Hematopoietic multipotent progenitor cell (in vitro differentiated cells): ENCODE results near the gene CYRIA. TPM values are rescaled to one million over a fixed set of nuclear protein-coding genes. Genes with fewer than 3 reads are reported as not detected.

ENCODE experiments used
- DNase-seq, 3 donors: peaks; one replicate each; pipeline ENCODE4 v3.0.0-alpha.2; 2011 to 2015; ENCODE audit warnings: low read depth in 2 of 3, low spot score in 2 of 3
- total RNA-seq: library from RNA; depleted of rRNA; stranded (reverse); fragments of >200 nt; gene quantifications from one replicate; pipeline ENCODE4 v1.2.3, GENCODE V29; 2012

CYRIA gene
- 4.0 TPM for total RNA-seq

GRCh38 chr2:16665748-16666448 is at the start of gene CYRIA:
Gene CYRIA, minus strand, starts transcription at chr2:16665834. Its CDS starts 77,715 bp downstream, at chr2:16588119.
- peak in 2 of 3 donors; percentile 53 to 59 for DNase-seq

DNA sequence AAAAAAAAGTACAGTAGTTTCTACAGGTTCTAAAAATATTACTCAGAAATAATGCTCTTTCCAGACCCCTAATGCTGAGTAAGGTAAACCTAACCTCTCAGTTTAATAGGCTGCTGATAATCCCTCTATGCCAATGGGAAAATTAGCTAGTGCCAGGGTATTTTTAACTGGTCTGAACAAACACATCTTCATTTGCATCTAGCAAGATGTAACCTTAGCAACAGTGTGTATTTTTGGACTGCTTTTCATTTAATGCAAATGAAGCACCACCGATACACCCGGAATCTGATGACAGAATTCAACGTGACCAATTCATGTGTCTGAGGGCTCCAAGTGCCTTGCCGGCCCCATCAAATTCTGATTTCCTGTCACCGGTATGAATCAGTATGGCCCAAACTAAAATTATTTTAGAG is 47.4 kb upstream of the CYRIA start:
- no peak for DNase-seq

DNA sequence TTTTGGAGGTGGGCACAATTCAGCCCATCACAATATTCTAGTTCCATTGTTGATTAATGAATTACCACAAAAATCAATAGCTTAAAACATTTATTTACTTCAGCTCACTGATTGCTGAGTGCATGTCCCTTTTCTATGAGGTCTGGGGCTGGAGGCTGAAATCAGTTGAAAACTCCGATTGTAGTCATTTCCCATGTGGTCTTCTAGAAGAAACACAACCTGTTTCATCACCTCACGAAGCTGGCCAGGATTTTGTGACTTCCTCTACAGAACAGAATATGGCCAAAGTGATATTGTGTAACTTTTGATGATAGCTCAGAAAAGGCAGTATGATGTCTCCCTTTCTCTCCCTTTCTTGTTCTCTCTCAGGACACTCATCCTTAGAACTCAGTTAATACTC is 44.1 kb upstream of the CYRIA start:
- peak in 1 of 3 donors; percentile 4 for DNase-seq

DNA sequence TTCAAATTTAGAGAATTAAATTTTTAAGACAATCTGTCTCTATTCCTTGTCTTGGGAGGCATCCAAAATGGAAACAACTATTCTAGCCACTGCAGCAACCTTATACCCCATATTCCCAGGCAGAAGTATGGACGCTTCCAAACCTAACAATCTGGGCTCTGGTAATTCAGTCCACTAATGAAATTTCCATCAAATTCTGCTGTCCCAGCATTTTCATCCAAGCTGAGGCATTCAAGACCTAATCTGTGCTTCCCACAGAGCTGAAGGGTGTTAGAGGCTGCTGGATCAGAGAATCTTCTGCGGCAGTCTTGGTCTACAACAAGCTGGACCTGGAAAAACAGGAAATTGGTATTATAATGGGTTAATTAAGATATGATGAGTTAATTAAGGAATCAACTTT is 42.5 kb upstream of the CYRIA start:
- DNase-seq = no peak

DNA sequence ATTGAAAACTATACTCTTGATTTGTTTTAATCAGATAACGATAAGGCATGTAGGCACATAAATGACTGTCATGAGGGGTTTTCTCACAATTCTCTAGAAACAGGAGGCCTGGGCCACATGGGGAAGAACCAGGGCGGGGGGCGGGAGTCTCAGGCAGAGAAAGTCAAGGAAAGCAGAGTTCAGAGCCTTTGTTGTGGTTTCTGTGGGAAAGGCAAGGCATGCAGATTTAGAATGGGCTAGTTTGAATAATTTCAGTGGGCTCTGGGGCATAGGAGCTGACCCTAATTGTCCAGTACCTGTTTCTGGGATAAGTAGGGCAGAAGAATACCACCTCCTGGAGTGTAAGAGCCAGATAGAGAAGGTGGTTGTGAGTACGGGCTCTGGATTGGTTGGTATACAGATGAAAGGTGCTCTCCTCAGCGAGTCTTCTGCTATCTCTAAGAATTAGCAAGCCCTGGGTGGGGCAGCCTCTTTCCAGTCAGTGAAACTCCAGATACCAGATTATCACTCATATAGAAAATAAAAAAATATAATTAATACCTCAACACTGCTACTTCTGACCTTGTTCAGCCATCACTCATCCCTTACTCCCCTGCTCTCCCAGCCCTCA is 41.5 kb upstream of the CYRIA start:
- DNase-seq = no peak

DNA sequence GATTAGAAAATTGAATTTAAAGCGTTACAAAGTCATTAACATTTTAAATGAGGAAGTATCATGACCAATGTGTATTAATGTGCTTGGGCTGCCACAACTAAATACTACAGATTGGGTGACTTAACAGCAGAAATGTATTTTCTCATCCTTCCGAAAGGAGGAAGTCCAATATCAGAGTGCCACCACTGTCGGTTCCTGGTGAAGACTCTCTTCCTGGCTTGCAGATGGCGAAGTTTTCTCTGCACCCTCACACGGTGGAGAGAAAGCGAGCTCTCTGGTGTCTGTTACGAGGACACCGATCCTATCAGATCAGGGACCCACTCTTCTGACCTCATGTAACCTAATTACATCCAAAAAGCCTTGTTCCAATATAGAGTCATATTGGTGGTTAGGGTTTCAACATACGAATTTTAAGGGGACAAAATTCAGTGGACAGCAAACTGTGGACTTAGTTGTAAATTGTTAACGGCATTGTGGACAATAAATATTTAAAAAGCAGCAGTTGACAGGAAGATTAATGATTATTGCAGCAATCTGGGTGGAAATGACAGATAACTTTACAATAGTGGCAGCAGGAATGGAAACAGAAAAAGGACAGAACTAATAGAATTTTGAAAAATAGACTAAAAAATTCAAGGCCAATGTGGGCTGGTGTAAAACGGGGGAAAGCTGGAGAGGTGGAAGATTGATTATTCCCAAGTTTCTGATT is 35.1 kb upstream of the CYRIA start:
- DNase-seq = no peak

DNA sequence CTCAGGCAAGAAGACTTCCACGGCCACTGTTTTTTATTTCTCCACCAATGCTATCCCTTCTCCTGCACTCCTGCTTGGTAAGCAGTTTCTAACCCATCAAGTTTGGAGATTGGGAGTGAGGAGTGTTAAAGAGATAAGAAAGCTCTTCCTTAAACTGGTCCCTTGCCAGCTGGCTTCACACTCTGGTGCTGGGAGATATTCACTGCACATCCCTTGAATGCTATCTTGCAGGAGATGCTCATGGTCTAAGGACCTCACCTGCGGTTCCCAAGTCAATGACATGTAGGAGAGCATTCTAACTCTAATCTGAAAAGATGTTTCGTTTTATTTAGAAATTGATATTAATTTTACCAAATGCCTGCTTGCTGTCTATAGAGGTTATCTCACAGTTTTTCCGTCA is 28.2 kb upstream of the CYRIA start:
- DNase-seq = no peak

DNA sequence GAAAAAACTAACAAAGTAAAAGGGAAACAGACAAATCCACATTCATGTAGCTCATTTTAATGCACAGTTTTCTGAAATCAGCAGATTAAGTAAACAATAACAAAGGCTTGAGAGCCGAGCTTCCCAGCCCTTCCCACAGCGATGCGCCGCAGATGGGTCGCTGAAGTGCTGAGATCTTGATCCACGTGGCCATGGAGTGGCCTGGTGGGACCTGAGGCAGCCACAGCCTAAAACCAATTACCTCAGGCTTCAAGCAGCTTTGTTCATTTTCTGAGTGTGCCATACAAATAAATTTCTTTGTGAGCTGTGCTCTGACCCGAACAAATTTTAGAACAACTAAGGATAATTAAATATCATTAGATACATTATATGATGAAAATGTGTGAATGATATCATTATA is 25.6 kb upstream of the CYRIA start:
- DNase-seq = no peak

DNA sequence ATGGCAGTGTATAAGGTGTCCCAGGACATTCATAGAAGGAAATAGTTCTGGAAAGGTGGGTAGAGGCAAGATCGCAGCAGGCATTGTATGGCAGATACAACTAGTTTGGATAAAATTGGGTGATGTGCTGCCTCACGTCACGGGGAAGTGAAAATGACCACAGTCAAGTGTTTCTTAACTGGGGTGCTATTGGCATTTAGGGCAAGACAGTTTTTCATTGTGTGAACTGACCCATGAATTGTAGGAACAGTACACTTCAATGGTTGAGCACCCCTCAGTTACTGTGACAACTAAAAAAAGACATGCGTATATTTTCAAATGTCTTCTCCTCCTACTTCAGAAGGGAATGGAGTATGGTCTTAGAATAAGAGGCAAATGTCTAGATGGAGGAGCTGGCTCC is 22.3 kb upstream of the CYRIA start:
- no peak for DNase-seq

GRCh38 chr2:16687222-16687621 is 21.6 kb upstream of the CYRIA start:
- DNase-seq = no peak

GRCh38 chr2:16686641-16687040 is 21.0 kb upstream of the CYRIA start:
- no peak for DNase-seq

GRCh38 chr2:16685340-16685715 is 19.7 kb upstream of the CYRIA start:
- DNase-seq = no peak

DNA sequence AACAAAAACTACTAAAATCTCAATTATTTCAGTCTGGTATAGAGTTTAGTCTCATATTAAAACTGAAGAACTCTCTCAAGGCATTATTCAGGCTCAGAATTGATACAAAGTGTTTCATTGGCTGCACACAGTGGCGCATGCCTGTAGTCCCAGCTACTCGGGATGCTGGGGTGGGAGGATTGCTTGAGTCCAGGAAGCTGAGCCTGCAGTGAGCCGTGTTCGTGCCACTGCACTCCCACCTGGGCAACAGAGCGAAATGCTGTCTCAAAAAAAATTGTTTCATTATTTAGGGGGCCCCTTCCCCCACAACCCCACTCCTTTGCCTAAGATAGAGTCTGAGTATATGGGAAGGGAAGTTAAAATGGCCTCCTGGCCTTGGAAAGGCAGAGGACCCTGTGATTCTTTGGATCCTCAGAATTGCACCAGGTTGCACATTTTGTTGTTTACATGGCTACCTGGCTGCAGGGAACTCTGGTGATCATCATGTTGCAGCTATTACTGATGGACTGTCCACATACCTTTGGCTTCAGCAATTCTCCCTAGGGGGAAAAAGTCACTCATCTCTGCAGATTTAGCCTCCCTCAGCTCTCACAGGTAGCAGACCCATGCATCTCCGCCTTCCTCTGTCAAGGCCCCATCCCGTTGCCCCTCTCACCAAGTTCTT is 19.2 kb upstream of the CYRIA start:
- DNase-seq = no peak

DNA sequence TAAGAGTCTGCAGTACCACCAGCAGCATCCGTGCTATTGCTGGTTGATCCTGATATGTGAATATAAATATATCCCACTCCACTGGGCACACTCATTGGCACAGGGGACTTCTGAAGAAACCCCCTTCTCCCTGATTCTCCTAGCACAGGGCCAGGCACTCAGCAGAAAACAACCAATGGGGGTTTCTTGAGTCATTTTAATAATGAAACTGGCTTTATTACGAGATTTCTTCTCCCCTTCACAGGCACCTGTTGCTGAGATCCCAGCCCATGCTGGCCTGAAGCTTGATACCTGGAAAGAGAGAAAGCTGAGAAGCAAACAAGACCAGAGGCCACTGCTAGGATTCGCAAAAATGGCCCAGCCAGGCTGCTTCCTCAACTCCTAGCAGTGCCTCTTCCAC is 17.9 kb upstream of the CYRIA start:
- no peak for DNase-seq

GRCh38 chr2:16682431-16683118 is 16.9 kb upstream of the CYRIA start:
- DNase-seq = no peak

- DNase-seq = no peak
These were observed 15.1 kb upstream of the CYRIA start for GRCh38 chr2:16680781-16681180.

- DNase-seq = no peak
These were observed 14.7 kb upstream of the CYRIA start for GRCh38 chr2:16680304-16680703.

GRCh38 chr2:16678964-16679363 is 13.3 kb upstream of the CYRIA start:
- DNase-seq = no peak

- DNase-seq = no peak
These were observed 12.2 kb upstream of the CYRIA start for GRCh38 chr2:16677875-16678274.

- no peak for DNase-seq
These were observed 10.1 kb upstream of the CYRIA start for GRCh38 chr2:16675781-16676180.

GRCh38 chr2:16674154-16674553 is 8.5 kb upstream of the CYRIA start:
- no peak for DNase-seq
